Stimulated activated CD8-positive, alpha-beta memory T cell treated with anti-CD3 and anti-CD28 coated beads, Interleukin-7, amount 100 ng/mL, for 4 hours (primary cell): ENCODE measurements around the gene OR10H2.
"Not testable (repeated sequence)": the region's sequence is repeated elsewhere in the genome, so short reads cannot be mapped to it uniquely, and the experiment has no call there.

Source experiments
- DNase-seq, 2 donors: peaks; one replicate each; pipeline ENCODE4 v3.0.0-alpha.2; 2020; ENCODE audit warnings: low read depth in 2 of 2

Gene OR10H2

GRCh38 chr19:15769586-15769985, 41.8 kb downstream of the OR10H2 start:
- no peak for DNase-seq

GRCh38 chr19:15774159-15774558, 46.3 kb downstream of the OR10H2 start:
- DNase-seq, result not testable (repeated sequence)

GRCh38 chr19:15775249-15775648, 47.4 kb downstream of the OR10H2 start:
- no peak for DNase-seq

- DNase-seq, result no peak
Observed at GRCh38 chr19:15776264-15776663, 48.4 kb downstream of the OR10H2 start.

- no peak for DNase-seq
Observed at GRCh38 chr19:15776991-15777970, 49.5 kb downstream of the OR10H2 start.
